Measurements from ENCODE around the gene SORBS2.
"Not testable (repeated sequence)": the region's sequence is repeated elsewhere in the genome, so short reads cannot be mapped to it uniquely, and the experiment has no call there.

Gene SORBS2

GRCh38 chr4:185811509-185812364 is at the start of gene SORBS2:
TSS of gene SORBS2 (minus strand) at chr4:185812194. CDS start at chr4:185690571, 121,623 bp downstream.
- DNase-seq (ENCODE audit: low read depth): no peak

DNA sequence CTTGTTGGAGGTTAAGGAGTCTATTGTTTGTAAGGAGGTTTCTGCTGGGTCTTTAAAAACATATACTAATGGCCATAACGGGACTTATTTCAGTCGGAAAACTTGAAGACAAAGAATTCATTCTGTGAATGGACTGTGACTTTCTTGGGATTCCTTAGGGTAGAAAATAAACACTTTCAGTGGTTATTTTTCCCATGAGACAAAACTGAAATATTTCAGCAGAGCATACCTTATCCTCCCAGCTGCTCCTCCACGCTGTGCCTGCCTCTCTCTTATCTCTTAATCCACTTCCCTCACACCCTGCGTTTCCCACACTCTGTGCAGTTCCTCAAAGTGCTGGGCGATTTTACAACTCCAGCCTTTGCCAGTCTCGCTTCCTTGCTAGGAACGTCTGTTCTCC is 47.1 kb upstream of the SORBS2 start:
- no peak for DNase-seq (ENCODE audit: low read depth)

DNA sequence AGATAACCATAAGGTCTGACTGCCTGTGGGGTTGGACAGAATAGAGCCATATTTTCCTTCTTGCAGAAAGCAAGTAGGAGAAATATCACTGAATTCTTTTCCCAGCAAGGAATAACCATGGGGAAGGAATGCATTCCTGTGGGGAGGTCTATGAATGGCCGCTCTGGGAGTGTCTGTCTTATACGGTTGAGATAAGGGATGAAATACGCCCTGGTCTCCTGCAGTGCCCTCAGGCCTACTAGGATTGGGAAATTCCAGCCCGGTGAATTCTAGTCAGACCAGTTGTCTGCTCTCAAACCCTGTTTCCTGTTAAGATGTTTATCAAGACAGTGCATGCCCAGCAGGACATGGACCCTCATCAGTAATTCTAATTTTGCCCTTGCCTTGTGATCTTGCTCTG is 45.6 kb upstream of the SORBS2 start:
- DNase-seq (ENCODE audit: low read depth): not testable (repeated sequence)

DNA sequence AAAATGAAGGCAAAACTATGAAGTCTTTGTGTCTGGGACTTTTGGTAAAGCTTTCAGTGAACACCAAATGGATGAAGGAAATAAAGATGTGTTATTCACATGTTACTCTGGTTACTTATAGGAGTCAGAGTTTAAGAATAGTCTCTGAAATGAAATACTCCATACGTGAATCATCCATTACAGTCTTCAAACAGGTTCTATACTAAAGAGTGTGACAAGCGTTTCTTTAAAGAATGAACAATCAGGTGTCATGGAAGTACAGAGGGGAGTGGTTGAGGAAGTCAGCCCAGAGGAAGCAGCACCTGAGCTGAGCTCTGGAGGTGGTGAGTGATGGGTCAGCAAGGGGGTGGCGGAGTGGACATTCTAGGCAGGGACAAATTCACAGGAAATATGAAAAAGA is 41.8 kb upstream of the SORBS2 start:
- no peak for DNase-seq (ENCODE audit: low read depth)

- DNase-seq (ENCODE audit: low read depth): no peak
Observed at GRCh38 chr4:185852961-185853360, 41.0 kb upstream of the SORBS2 start.

DNA sequence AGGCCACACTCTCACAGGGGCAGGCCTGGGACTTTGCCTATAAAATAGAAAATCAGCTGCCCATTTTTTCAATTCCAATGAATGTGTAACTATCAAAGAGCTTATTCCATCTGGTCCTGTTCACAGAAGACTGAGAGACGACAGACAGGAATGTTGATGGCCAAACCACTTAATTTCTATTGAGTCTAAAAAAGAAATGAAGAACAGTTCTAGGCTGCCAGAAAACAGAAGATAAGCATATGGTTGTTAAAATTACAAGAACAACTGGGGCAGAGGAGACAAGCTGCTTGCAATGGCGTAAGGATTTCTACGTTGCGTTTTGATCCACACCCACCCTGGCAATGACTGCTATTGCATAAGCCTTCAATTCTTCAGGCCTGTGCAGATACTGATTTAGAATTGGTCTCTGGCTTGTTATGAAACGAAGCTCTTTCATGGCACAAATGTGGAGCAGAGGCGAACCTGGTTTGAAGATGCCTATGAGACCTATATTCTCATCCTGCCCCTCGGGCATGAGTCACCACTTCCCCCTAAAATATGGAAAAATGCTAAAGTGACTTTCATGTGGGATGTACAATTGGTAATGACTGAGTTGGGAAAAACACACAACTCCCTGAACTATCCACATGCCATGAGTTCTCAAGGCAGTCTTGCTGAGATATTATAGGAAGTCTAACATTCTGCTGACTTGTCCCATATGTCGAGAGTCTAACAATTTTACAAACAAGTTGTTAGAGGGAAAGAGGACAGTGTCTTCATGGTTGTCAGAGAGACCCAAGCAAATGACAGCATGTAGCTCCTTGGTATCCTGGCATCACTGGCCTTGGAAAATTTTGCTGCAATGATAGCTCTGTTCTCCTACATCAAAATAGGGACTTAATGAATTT is 37.9 kb upstream of the SORBS2 start:
- no peak for DNase-seq (ENCODE audit: low read depth)

- no peak for DNase-seq (ENCODE audit: low read depth)
Observed at GRCh38 chr4:185847352-185848097, 35.5 kb upstream of the SORBS2 start.

- no peak for DNase-seq (ENCODE audit: low read depth)
Observed at GRCh38 chr4:185846505-185847150, 34.6 kb upstream of the SORBS2 start.

DNA sequence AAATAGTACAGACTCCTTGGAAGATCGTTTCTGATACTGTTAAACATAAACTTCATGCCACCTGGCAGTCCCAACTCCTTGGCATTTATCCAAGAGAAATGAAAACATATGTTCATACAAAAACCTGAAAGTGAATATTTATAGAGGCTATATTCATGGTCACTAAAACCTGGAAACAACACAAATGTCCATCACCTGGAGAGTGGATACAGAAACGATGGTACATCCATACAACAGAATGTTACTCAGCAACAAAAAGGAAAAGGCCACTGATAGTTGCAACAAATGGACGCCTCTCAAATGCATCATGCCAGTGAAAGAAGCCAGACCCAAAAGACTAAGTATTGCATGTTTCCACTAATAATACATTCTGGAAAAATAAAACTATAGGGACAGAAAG is 34.0 kb upstream of the SORBS2 start:
- no peak for DNase-seq (ENCODE audit: low read depth)

GRCh38 chr4:185841451-185841850 is 29.5 kb upstream of the SORBS2 start:
- DNase-seq (ENCODE audit: low read depth): no peak

GRCh38 chr4:185840953-185841352 is 29.0 kb upstream of the SORBS2 start:
- no peak for DNase-seq (ENCODE audit: low read depth)

- DNase-seq (ENCODE audit: low read depth): no peak
Observed at GRCh38 chr4:185840201-185840600, 28.2 kb upstream of the SORBS2 start.

DNA sequence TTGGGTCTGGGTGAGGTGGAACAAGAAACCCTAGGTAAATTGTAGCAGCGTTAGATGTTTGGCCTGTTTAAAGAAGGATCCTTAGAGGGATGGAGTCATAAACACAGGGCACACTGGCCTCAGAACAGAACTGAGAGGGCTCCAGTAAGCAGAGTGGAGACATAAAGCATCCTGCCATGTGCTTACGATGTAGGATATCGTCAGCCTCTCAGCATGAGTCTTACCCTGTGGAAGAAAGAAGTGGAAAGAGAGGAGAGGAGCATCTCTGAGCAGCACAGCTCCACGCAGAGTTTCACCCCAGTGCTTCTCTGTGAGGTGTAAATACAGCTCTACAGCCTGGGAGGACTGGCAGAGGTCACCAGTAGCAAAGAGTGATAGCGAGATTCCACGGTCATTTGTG is 27.8 kb upstream of the SORBS2 start:
- no peak for DNase-seq (ENCODE audit: low read depth)

GRCh38 chr4:185839194-185839712 is 27.3 kb upstream of the SORBS2 start:
- no peak for DNase-seq (ENCODE audit: low read depth)

DNA sequence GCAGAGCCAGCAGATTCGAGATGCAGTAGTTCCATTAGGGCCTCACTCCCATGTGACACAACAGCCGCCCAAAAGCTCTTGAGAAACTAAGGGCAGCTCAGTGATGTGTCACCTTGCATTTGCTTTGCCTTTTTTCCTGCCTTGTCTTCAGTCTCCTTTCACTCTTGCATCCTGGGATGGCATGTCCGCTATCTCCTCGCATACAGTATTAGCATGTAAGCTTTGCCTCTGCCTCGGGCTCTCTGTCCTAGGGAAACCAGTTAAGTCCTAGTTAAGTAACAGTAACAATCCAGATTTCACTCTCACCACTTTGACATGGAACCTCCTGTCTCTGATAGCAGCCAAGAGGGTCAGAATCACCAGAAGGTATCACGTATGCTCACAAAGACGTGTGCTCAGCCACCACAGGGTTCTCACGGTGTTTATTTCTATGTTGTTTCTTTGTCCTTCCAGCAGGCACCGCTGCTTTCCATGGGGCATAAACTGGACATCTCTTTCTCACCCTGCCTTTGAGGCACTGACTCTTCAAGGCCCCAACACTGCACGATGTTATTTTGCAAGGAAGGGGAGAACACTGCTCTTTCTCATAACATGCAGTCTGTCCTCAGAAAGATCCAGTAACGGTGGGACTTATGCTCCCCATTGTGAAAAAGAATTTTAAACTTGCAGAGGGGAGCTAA is 26.7 kb upstream of the SORBS2 start:
- DNase-seq (ENCODE audit: low read depth): no peak

GRCh38 chr4:185838104-185838452 is 26.1 kb upstream of the SORBS2 start:
- DNase-seq (ENCODE audit: low read depth): no peak

DNA sequence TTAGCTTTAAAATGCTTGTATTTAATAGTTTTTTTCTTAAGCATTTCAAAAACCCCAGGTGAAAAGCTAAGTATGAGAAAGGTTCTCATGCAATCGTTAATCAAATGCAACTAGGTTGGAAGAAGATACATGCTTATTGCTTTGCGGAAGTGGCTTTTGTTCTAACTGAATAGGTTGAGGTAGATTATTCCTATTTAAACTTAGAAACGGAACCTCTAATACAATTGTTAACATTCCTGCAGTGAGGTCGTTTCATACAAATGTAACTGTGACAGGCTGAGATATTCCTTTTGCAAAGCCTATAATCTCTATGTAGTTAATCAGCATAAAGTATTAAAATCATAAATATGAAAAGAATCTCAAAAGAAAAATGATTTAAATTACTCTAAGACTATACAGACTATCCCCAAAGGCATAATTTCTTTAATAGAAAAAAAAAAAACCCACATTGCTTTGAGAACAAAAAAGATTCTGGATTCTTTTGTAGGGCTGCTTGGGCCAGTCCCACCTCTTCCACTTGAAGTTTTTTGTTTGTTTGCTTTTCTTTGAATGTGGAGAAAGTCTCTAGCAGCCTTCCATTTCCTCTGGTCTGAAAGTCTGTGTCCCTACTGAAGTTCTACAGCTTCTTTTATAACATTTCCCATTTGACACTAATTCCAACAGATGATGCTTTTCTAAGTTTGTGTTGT is 25.6 kb upstream of the SORBS2 start:
- no peak for DNase-seq (ENCODE audit: low read depth)

DNA sequence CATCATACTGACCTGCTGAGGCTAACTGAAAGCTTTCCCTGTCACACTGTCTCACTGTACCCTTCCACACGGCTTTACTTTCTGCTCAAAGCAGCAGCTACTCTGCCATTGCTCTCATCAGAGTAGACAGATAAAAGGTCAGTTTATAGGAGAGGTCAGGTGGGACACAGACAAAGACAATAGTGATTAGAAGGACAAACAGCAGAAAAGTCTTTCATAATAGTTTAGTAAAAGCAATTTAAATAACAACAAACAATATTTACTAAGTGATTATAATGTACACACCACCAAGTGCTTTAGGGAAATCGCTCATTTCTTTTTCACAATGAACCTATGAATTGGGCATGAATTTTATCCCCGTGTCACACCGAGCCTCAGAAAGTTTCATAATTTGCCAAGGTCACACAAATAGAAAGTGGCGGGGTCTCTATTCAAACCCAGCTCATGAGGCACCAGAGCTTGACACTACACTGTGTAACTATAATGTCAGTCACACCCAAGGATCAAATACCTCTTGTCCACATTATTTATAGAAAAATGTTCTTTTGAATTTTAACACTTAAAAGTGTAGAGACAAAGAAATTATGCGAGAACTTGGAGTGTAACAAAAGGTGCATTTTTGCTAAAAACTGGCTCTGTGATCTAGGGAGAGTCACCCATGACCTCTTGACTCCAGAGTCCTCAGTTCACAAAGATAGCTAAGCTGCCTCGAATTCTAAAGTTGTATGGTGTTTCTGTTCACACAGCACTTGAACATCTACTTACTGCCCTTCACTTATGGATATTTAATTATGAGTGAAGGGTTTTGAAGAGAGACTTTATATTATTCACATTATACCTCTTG is 24.5 kb upstream of the SORBS2 start:
- DNase-seq (ENCODE audit: low read depth): no peak

GRCh38 chr4:185835814-185836213 is 23.8 kb upstream of the SORBS2 start:
- no peak for DNase-seq (ENCODE audit: low read depth)

DNA sequence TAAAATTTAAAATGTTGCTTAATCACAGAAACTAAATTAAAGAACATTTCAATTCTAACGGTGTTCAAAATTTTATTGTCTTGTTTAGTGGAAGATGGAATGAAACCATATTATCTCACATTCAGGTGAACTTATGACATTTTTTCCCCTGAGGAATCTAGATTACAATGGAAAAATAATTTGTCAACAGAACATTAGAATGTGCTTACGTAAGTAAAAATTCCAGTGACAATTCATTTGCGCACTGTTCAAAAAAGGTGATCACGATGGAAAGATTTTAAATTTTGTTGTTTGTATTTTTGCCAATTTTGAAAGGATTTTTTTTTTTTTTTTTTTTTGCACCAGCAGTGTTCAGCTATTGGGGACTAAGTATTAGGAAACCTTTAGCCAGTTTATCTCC is 23.3 kb upstream of the SORBS2 start:
- DNase-seq (ENCODE audit: low read depth): no peak

Measured in T-helper 22 cell (primary cell).